GM23338 (cell line): ENCODE measurements around the gene ARHGAP11A. TPM values are rescaled to one million over a fixed set of nuclear protein-coding genes. Genes with fewer than 3 reads are reported as not detected.

Source experiments
- ATAC-seq: fragments of 200-7000 bp; cut with Tn5 transposase; 3 replicates; pipeline ENCODE4 v1.9.1; 2020
- DNase-seq: peaks from one replicate; pipeline ENCODE4 v3.0.0-alpha.2; 2015; ENCODE audit warnings: low spot score
- H2AFZ ChIP-seq: fragments of 200-600 bp; sonication (generic); 2 replicates; pipeline ENCODE4 v1.8.0; 2016; ENCODE audit warnings: antibody characterized with exemption, mild to moderate bottlenecking, moderate library complexity
- H3F3A ChIP-seq: fragments of 200-600 bp; sonication (generic); replicated peaks from 2 replicates; pipeline ENCODE4 v1.8.0; 2017; ENCODE audit warnings: antibody characterized with exemption, mixed run types, low read depth
- H3K27ac ChIP-seq: fragments of 200-600 bp; sonication (generic); 2 replicates; pipeline ENCODE4 v1.6.1; 2016; ENCODE audit warnings: low read depth
- H3K27me3 ChIP-seq: fragments of 200-600 bp; sonication (generic); 2 replicates; pipeline ENCODE4 v1.8.0; 2016; ENCODE audit warnings: mild to moderate bottlenecking, mixed run types, moderate library complexity; ENCODE audit not compliant: insufficient read depth
- H3K36me3 ChIP-seq: fragments of 200-600 bp; sonication (generic); 2 replicates; pipeline ENCODE4 v1.8.0; 2016; ENCODE audit warnings: mild to moderate bottlenecking; ENCODE audit not compliant: insufficient read depth
- H3K4me1 ChIP-seq: fragments of 200-600 bp; sonication (generic); 2 replicates; pipeline ENCODE4 v1.8.0; 2016; ENCODE audit warnings: mild to moderate bottlenecking, moderate library complexity; ENCODE audit not compliant: insufficient read depth
- H3K4me2 ChIP-seq: fragments of 200-600 bp; sonication (generic); 2 replicates; pipeline ENCODE4 v1.7.1; 2017; ENCODE audit warnings: mixed run types
- H3K4me3 ChIP-seq: fragments of 200-600 bp; sonication (generic); 2 replicates; pipeline ENCODE4 v1.6.1; 2016; ENCODE audit warnings: mixed run types
- H3K79me2 ChIP-seq: fragments of 200-600 bp; sonication (generic); replicated peaks from 2 replicates; pipeline ENCODE4 v1.8.0; 2017; ENCODE audit warnings: mild to moderate bottlenecking; ENCODE audit not compliant: insufficient read depth
- H3K9me2 ChIP-seq: fragments of 200-600 bp; sonication (generic); 2 replicates; pipeline ENCODE4 v1.8.0; 2017; ENCODE audit not compliant: insufficient read depth
- H4K20me1 ChIP-seq: fragments of 200-600 bp; sonication (generic); replicated peaks from 2 replicates; pipeline ENCODE4 v1.8.0; 2017; ENCODE audit warnings: mild to moderate bottlenecking; ENCODE audit not compliant: insufficient read depth
- H3K27ac Mint-ChIP-seq: 2 replicates; pipeline ENCODE4 v1.8.0; 2020; ENCODE audit warnings: inconsistent platforms, mild to moderate bottlenecking, moderate library complexity, mixed read lengths
- H3K27me3 Mint-ChIP-seq: 3 replicates; pipeline ENCODE4 v1.8.0; 2022; ENCODE audit warnings: low read depth, mild to moderate bottlenecking, moderate library complexity, mixed read lengths, inconsistent platforms; ENCODE audit not compliant: insufficient read depth, poor library complexity
- H3K36me3 Mint-ChIP-seq: 3 replicates; pipeline ENCODE4 v1.8.0; 2021; ENCODE audit warnings: low read depth, mild to moderate bottlenecking, inconsistent platforms, moderate library complexity, mixed read lengths
- H3K4me1 Mint-ChIP-seq: 3 replicates; pipeline ENCODE4 v1.8.0; 2020; ENCODE audit warnings: mild to moderate bottlenecking, inconsistent platforms, mixed read lengths
- H3K4me3 Mint-ChIP-seq: 3 replicates; pipeline ENCODE4 v1.8.0; 2021; ENCODE audit warnings: moderate library complexity, mild to moderate bottlenecking, inconsistent platforms, mixed read lengths
- H3K9me3 Mint-ChIP-seq: 3 replicates; pipeline ENCODE4 v1.8.0; 2020; ENCODE audit warnings: moderate library complexity, mild to moderate bottlenecking, inconsistent platforms, mixed read lengths
- EZH2 ChIP-seq: fragments of 200-600 bp; sonication (generic); IDR thresholded peaks from one replicate; pipeline ENCODE4 v1.8.0; 2017; ENCODE audit warnings: antibody characterized with exemption, mild to moderate bottlenecking, low read depth; ENCODE audit not compliant: unreplicated experiment
- JUNB ChIP-seq: IDR thresholded peaks from one replicate; pipeline ENCODE4 v1.6.1; 2016; ENCODE audit warnings: antibody characterized with exemption; ENCODE audit not compliant: unreplicated experiment
- NANOG ChIP-seq: IDR thresholded peaks from 2 replicates; pipeline ENCODE4 v1.6.1; 2016; ENCODE audit warnings: antibody characterized with exemption, borderline replicate concordance
- POLR2AphosphoS5 ChIP-seq: IDR thresholded peaks from 2 replicates; pipeline ENCODE4 v1.6.1; 2016; ENCODE audit warnings: antibody characterized with exemption, low read depth
- STAT1 ChIP-seq: IDR thresholded peaks from one replicate; pipeline ENCODE4 v1.6.1; 2016; ENCODE audit warnings: antibody characterized with exemption; ENCODE audit not compliant: unreplicated experiment
- ZNF114 ChIP-seq: fragments of 250-450 bp; sonication (Bioruptor Pico); IDR thresholded peaks from 2 replicates; pipeline ENCODE4 v1.5.0; 2020; ENCODE audit warnings: mild to moderate bottlenecking, moderate library complexity
- ZNF462 ChIP-seq: fragments of 250-450 bp; sonication (Bioruptor Pico); IDR thresholded peaks from 2 replicates; pipeline ENCODE4 v1.5.0; 2020; ENCODE audit warnings: mild to moderate bottlenecking, moderate library complexity
- polyA plus RNA-seq: library from polyadenylated mRNA; unstranded; fragments of >200 nt; fragmentation: Nextera tagmentation; extraction: Ambion mirVana; gene quantifications from 2 replicates; pipeline ENCODE4 v1.2.1, GENCODE V29; 2016
- total RNA-seq: library from RNA; depleted of rRNA; stranded (reverse); fragments of >200 nt; shearing (Covaris generic); gene quantifications from 2 replicates; pipeline ENCODE4 v1.2.3, GENCODE V29; 2014
- TF ChIP-seq, protein P1 (sequence below): IDR thresholded peaks from one replicate; pipeline ENCODE4 v1.6.1; 2018; ENCODE audit warnings: antibody characterized with exemption; ENCODE audit not compliant: unreplicated experiment
- TF ChIP-seq, protein P2 (sequence below), 2 experiments: fragments of 200-600 bp in 1 of 2; sonication (generic) in 1 of 2; conservative IDR thresholded peaks; 2 replicates each; pipeline versions ENCODE4 v1.5.1 to v1.6.1; 2016 to 2017; ENCODE audit warnings: antibody characterized with exemption in 2 of 2, low read depth in 2 of 2, mild to moderate bottlenecking in 2 of 2, moderate library complexity in 1 of 2

Gene ARHGAP11A
- total and polyA plus RNA-seq, 2 experiments from 2014 or later, result 28.3 to 43.1 TPM

DNA sequence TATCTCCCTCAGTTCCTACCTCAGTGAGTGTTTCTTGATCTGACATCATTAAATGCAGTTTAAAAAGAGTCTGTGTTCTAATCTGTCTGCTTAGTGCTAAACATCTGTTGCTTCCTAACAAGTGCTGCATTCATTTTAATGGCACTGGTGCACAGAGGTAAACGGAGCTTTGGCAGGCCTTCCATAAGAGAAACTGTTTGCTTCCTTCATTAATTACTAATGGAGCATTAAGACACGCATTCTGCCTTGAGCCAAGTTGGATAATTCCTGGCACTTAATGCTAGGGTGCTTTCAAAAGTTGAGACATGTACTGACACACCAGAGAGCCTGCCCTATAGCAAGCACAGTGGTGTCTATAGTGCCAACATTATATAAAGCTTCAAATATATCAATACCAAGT, 60.9 kb downstream of the ARHGAP11A start:
- Mint-ChIP-seq H3K9me3 (no peaks in the 10 kb centered on the region), H3K36me3 (peaks cover 3% of the 10 kb centered on the region; the same call in 2 of the 3 replicates), H3K27me3 (peaks cover 8% of the 10 kb centered on the region), H3K4me3 (no peak overlapping the region), H3K4me1 (peaks cover 17% of the 10 kb centered on the region), H3K27ac (no peak overlapping the region)
- no peaks in the 10 kb centered on the region for H4K20me1 ChIP-seq
- H3K27me3 ChIP-seq, result no peaks in the 10 kb centered on the region
- no peak overlapping the region for H3K4me3 ChIP-seq
- no peak overlapping the region for H3K27ac ChIP-seq
- ATAC-seq (no peak), DNase-seq (no peak)
- H3K79me2 ChIP-seq, result no peaks in the 10 kb centered on the region
- no peaks in the 10 kb centered on the region for H3K9me2 ChIP-seq
- H3K36me3 ChIP-seq, result no peaks in the 10 kb centered on the region
- H3F3A ChIP-seq, result no peaks in the 10 kb centered on the region
- TF ChIP-seq ZNF462 (CRISPR knock-in tag), result no peak
- TF ChIP-seq JUNB, result no peak
- TF ChIP-seq, protein P1, sequence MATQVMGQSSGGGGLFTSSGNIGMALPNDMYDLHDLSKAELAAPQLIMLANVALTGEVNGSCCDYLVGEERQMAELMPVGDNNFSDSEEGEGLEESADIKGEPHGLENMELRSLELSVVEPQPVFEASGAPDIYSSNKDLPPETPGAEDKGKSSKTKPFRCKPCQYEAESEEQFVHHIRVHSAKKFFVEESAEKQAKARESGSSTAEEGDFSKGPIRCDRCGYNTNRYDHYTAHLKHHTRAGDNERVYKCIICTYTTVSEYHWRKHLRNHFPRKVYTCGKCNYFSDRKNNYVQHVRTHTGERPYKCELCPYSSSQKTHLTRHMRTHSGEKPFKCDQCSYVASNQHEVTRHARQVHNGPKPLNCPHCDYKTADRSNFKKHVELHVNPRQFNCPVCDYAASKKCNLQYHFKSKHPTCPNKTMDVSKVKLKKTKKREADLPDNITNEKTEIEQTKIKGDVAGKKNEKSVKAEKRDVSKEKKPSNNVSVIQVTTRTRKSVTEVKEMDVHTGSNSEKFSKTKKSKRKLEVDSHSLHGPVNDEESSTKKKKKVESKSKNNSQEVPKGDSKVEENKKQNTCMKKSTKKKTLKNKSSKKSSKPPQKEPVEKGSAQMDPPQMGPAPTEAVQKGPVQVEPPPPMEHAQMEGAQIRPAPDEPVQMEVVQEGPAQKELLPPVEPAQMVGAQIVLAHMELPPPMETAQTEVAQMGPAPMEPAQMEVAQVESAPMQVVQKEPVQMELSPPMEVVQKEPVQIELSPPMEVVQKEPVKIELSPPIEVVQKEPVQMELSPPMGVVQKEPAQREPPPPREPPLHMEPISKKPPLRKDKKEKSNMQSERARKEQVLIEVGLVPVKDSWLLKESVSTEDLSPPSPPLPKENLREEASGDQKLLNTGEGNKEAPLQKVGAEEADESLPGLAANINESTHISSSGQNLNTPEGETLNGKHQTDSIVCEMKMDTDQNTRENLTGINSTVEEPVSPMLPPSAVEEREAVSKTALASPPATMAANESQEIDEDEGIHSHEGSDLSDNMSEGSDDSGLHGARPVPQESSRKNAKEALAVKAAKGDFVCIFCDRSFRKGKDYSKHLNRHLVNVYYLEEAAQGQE, result no peak
- no peak for TF ChIP-seq NANOG
- TF ChIP-seq EZH2, result no peak
- TF ChIP-seq ZNF114 (CRISPR knock-in tag), result no peak
- TF ChIP-seq, protein P2, sequence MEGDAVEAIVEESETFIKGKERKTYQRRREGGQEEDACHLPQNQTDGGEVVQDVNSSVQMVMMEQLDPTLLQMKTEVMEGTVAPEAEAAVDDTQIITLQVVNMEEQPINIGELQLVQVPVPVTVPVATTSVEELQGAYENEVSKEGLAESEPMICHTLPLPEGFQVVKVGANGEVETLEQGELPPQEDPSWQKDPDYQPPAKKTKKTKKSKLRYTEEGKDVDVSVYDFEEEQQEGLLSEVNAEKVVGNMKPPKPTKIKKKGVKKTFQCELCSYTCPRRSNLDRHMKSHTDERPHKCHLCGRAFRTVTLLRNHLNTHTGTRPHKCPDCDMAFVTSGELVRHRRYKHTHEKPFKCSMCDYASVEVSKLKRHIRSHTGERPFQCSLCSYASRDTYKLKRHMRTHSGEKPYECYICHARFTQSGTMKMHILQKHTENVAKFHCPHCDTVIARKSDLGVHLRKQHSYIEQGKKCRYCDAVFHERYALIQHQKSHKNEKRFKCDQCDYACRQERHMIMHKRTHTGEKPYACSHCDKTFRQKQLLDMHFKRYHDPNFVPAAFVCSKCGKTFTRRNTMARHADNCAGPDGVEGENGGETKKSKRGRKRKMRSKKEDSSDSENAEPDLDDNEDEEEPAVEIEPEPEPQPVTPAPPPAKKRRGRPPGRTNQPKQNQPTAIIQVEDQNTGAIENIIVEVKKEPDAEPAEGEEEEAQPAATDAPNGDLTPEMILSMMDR (conservative IDR thresholded peaks at IDR 0.05; ENCODE audit: low read depth in 2 of 2), result no peak
- TF ChIP-seq STAT1, result no peak
- no peak for TF ChIP-seq POLR2AphosphoS5
- peaks cover 12% of the 10 kb centered on the region for H3K4me1 ChIP-seq
- no peak overlapping the region for H3K4me2 ChIP-seq
- H2AFZ ChIP-seq, result no peak overlapping the region
